HG02610 (cell line): Measurements from ENCODE around the gene LHPP.

Experiments
- ATAC-seq: cut with Tn5 transposase; IDR thresholded peaks from one replicate; pipeline ENCODE4 v1.9.1; 2021; ENCODE audit warnings: mild to moderate bottlenecking, moderate library complexity; ENCODE audit not compliant: unreplicated experiment

LHPP gene

GRCh38 chr10:124447751-124448466, 13.7 kb upstream of the LHPP start:
- ATAC-seq = no peak

- no peak for ATAC-seq
These were observed 12.9 kb upstream of the LHPP start for GRCh38 chr10:124448696-124449169.

GRCh38 chr10:124449170-124450011, 12.2 kb upstream of the LHPP start:
- ATAC-seq = no peak

GRCh38 chr10:124450012-124450782, 11.4 kb upstream of the LHPP start, which contains the start of gene NKX1-2:
NKX1-2 (minus strand) TSS chr10:124450035; CDS start chr10:124449943, 92 bp downstream.
- no peak for ATAC-seq

GRCh38 chr10:124450783-124451057, 10.9 kb upstream of the LHPP start:
- ATAC-seq = no peak

- no peak for ATAC-seq
These were observed 10.3 kb upstream of the LHPP start for GRCh38 chr10:124451276-124451675.

- ATAC-seq = no peak
These were observed 7.5 kb upstream of the LHPP start for GRCh38 chr10:124453960-124454610.

- ATAC-seq = no peak
These were observed 6.2 kb upstream of the LHPP start for GRCh38 chr10:124455441-124455840.

- ATAC-seq = no peak
These were observed 3.1 kb upstream of the LHPP start for GRCh38 chr10:124458473-124458872.

GRCh38 chr10:124458889-124459288, 2.7 kb upstream of the LHPP start:
- ATAC-seq = no peak

GRCh38 chr10:124459395-124459794, 2.2 kb upstream of the LHPP start:
- ATAC-seq = no peak

GRCh38 chr10:124460144-124460543, 1.5 kb upstream of the LHPP start:
- ATAC-seq = no peak

- ATAC-seq = no peak
These were observed 699 bp downstream of the LHPP start for GRCh38 chr10:124462348-124462695.

GRCh38 chr10:124464028-124464965, 2.7 kb downstream of the LHPP start:
- ATAC-seq = no peak

GRCh38 chr10:124465003-124465776, 3.6 kb downstream of the LHPP start:
- peak; percentile 38 for ATAC-seq

- no peak for ATAC-seq
These were observed 4.3 kb downstream of the LHPP start for GRCh38 chr10:124465777-124466488.

- no peak for ATAC-seq
These were observed 5.5 kb downstream of the LHPP start for GRCh38 chr10:124467165-124467564.

- no peak for ATAC-seq
These were observed 7.0 kb downstream of the LHPP start for GRCh38 chr10:124468624-124469023.
